ENCODE measurements around the gene SLC39A11.

SLC39A11 gene

GRCh38 chr17:72870367-72870985 is 222.0 kb downstream of the SLC39A11 start:
- no peak for DNase-seq (ENCODE audit: low spot score)

GRCh38 chr17:72869630-72870029 is 222.9 kb downstream of the SLC39A11 start:
- no peak for DNase-seq (ENCODE audit: low spot score)

- no peak for DNase-seq (ENCODE audit: low spot score)
Observed at GRCh38 chr17:72865954-72866353, 226.5 kb downstream of the SLC39A11 start.

GRCh38 chr17:72863526-72864211 is 228.8 kb downstream of the SLC39A11 start:
- DNase-seq (ENCODE audit: low spot score) = no peak

GRCh38 chr17:72862276-72862999 is 230.1 kb downstream of the SLC39A11 start:
- no peak for DNase-seq (ENCODE audit: low spot score)

- no peak for DNase-seq (ENCODE audit: low spot score)
Observed at GRCh38 chr17:72861811-72862210, 230.7 kb downstream of the SLC39A11 start.

GRCh38 chr17:72860778-72861177 is 231.7 kb downstream of the SLC39A11 start:
- DNase-seq (ENCODE audit: low spot score) = no peak

- DNase-seq (ENCODE audit: low spot score) = no peak
Observed at GRCh38 chr17:72858826-72859495, 233.5 kb downstream of the SLC39A11 start.

GRCh38 chr17:72853440-72854415 is 238.8 kb downstream of the SLC39A11 start:
- no peak for DNase-seq (ENCODE audit: low spot score)

GRCh38 chr17:72852277-72852938 is 240.1 kb downstream of the SLC39A11 start:
- DNase-seq (ENCODE audit: low spot score) = no peak

- DNase-seq (ENCODE audit: low spot score) = peak; percentile 47
Observed at GRCh38 chr17:72850410-72851118, 241.9 kb downstream of the SLC39A11 start.

- no peak for DNase-seq (ENCODE audit: low spot score)
Observed at GRCh38 chr17:72846399-72846798, 246.1 kb downstream of the SLC39A11 start.

- no peak for DNase-seq (ENCODE audit: low spot score)
Observed at GRCh38 chr17:72843591-72843990, 248.9 kb downstream of the SLC39A11 start.

- DNase-seq (ENCODE audit: low spot score) = no peak
Observed at GRCh38 chr17:72840019-72840418, 252.5 kb downstream of the SLC39A11 start.

- no peak for DNase-seq (ENCODE audit: low spot score)
Observed at GRCh38 chr17:72839131-72839725, 253.3 kb downstream of the SLC39A11 start.

- DNase-seq (ENCODE audit: low spot score) = no peak
Observed at GRCh38 chr17:72838581-72838980, 253.9 kb downstream of the SLC39A11 start.

- no peak for DNase-seq (ENCODE audit: low spot score)
Observed at GRCh38 chr17:72838068-72838467, 254.4 kb downstream of the SLC39A11 start.

GRCh38 chr17:72837335-72837734 is 255.2 kb downstream of the SLC39A11 start:
- no peak for DNase-seq (ENCODE audit: low spot score)

- DNase-seq (ENCODE audit: low spot score) = no peak
Observed at GRCh38 chr17:72833128-72833765, 259.2 kb downstream of the SLC39A11 start.

Measured in GM03348 (cell line).